ENCODE measurements around the gene COMT. TPM values are rescaled to one million over a fixed set of nuclear protein-coding genes. Genes with fewer than 3 reads are reported as not detected.

The COMT gene
- polyA plus RNA-seq, 1 donor from 2014 or later, result 85.3 TPM

DNA sequence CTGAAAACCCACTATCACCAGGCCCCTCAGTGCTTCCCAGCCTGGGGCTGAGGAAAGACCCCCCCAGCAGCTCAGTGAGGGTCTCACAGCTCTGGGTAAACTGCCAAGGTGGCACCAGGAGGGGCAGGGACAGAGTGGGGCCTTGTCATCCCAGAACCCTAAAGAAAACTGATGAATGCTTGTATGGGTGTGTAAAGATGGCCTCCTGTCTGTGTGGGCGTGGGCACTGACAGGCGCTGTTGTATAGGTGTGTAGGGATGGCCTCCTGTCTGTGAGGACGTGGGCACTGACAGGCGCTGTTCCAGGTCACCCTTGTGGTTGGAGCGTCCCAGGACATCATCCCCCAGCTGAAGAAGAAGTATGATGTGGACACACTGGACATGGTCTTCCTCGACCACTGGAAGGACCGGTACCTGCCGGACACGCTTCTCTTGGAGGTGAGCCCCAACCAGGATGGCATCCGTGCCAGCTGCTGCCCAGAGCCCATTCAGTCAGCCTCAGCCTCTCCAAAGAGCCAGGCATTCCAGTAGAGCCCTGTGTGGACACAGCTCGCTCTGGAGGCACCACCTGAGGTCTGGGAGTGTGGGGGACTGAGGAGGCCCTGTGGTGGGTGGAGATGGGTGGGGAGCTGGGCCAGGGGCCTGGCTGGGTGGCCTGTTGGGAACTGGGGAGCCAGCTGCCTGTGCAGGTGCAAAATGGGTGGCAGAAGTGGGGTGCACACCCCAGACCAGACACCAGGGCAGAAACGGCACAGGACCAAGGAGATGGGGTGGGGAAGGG is 22.5 kb downstream of the COMT start:
- Mint-ChIP-seq H3K27me3 (no peaks in the 10 kb centered on the region), H3K36me3 (peaks cover 3% of the 10 kb centered on the region), H3K9me3 (no peaks in the 10 kb centered on the region), H3K4me1 (peaks cover 0 to 2% (median 0%) of the 10 kb centered on the region in 3 donors), H3K4me3 (no peak overlapping the region), H3K27ac (no peak overlapping the region)

DNA sequence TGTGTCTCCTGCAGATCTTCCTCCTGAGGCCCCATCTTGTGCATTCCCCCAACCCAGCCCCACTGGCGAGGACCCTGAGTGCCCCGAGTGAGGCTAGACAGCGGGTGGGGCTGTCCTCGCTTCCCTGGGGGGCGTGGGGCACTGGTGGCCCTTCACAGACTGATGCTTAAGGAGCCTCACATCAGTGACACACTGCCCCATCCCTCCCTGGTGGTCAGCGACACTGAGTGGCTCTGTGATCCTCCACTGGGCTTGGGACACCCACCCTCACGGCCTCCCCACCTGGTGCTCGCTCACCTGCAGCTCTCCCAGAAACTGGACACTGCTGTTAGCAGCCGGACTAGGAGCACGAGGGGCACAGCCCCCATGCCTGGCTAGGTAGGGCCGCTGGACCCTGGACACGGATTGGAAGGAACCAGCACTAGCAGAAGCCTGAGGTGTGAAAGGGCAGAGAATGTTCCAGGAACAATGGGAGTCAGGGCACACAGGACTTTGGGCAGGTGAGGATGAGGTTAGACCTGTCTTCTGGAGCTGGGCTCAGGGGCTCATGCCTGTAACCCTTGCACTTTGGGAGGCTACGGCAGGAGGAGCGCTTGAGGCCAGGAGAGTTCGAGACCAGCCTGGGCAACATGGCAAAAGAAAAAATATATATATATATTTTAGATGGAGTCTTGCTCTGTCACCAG is 23.3 kb downstream of the COMT start:
- H3K4me1 Mint-ChIP-seq, result peaks cover 0 to 2% (median 0%) of the 10 kb centered on the region in 3 donors
- no peaks in the 10 kb centered on the region for H3K27me3 Mint-ChIP-seq
- H3K4me3 Mint-ChIP-seq, result no peak overlapping the region
- H3K27ac Mint-ChIP-seq, result peak overlapping the region in 1 of 3 donors; percentile 74
- peaks cover 3% of the 10 kb centered on the region for H3K36me3 Mint-ChIP-seq
- no peaks in the 10 kb centered on the region for H3K9me3 Mint-ChIP-seq

DNA sequence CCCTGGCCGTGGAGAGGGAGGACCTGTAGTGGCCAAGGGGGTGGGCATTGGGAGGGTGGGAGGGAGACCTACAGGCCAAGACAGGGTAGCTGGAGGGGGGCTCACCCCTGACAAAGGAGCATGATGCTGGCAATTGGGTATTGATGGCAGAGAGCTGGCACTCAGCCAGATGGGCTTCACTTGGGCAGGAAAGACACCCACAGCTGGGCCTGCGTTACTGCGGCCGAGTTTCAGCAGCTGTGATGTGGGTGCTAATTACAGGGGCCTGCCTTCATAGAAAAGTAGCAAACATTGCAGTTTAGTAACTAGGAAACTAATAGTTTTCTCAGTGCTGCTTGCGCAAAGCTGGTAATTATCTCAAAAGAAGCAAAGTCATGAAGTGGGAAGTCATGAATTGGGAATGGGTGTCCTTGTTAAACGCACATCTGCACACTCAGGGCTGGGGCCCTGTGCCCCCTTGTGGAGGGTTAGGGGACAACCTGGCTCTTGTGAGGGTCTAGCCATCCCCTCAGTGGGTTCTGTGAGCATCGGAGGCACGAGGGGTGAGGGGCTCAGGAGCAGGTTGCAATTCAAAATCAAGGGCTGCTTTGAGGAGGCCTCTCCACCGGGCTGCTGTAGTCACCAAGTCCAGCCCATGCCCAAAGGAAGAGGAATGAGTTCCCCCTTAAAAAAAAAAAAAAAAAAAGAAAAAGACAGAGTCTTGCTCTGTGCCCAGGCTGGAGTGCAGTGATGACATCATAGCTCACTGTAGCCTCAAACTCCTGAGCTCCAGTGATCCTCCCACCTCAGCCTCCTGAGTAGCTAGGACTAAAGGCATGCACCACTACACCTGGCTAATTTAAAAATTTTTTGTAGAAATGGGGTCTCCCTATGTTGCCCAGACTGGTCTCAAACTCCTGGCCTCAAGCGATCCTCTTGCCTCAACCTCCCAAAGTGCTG is 24.5 kb downstream of the COMT start:
- no peaks in the 10 kb centered on the region for H3K9me3 Mint-ChIP-seq
- H3K4me3 Mint-ChIP-seq, result no peak overlapping the region
- H3K4me1 Mint-ChIP-seq, result peaks cover 0 to 2% (median 0%) of the 10 kb centered on the region in 3 donors
- H3K27ac Mint-ChIP-seq, result peak overlapping the region in 1 of 3 donors; percentile 45
- H3K36me3 Mint-ChIP-seq, result peaks cover 3% of the 10 kb centered on the region
- H3K27me3 Mint-ChIP-seq, result no peaks in the 10 kb centered on the region

DNA sequence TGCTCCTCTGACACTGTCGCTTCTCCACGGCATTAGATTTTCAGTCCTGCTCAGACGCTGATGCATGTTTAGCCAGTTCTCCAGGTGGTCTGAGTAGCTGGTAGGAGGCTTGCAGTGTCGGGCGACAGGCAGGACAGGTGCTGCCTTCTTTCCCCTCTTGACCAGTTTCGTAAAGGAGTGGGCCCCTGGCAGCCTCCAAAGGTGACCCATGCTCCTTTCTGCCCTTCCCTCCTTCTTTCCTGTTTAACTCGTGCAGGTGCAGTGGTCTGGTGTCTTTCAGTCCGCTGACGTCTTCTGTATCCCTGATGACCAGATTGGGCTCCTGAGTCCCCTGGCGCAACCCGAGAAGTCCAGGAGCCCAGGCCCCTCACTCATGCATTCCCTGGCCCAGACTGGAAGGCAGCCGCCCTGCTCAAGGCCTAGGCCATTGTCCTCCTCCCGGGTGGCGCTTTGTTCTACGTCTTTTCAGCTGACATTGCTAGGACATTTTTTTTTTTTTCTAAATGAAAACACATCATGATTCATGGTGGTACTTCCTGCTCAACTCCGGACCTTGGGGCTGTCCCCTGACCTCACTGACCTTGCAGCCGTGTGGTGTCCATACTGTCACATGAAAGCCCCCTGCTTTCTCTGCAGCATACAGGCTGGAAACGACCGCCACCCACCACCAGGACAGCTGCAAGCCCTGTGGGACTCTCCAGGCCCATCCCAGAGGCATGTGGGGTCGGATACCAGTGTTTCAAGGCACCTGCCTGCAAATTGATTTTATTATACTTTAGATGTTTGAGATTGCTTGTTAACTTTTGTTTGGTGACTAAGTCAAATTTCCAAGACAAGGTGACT is 25.6 kb downstream of the COMT start:
- H3K36me3 Mint-ChIP-seq, result peaks cover 3% of the 10 kb centered on the region
- H3K27me3 Mint-ChIP-seq, result no peaks in the 10 kb centered on the region
- H3K27ac Mint-ChIP-seq, result peak overlapping the region in 1 of 3 donors; percentile 74
- H3K4me3 Mint-ChIP-seq, result no peak overlapping the region
- H3K9me3 Mint-ChIP-seq, result no peaks in the 10 kb centered on the region
- peaks cover 0 to 2% (median 0%) of the 10 kb centered on the region in 3 donors for H3K4me1 Mint-ChIP-seq

DNA sequence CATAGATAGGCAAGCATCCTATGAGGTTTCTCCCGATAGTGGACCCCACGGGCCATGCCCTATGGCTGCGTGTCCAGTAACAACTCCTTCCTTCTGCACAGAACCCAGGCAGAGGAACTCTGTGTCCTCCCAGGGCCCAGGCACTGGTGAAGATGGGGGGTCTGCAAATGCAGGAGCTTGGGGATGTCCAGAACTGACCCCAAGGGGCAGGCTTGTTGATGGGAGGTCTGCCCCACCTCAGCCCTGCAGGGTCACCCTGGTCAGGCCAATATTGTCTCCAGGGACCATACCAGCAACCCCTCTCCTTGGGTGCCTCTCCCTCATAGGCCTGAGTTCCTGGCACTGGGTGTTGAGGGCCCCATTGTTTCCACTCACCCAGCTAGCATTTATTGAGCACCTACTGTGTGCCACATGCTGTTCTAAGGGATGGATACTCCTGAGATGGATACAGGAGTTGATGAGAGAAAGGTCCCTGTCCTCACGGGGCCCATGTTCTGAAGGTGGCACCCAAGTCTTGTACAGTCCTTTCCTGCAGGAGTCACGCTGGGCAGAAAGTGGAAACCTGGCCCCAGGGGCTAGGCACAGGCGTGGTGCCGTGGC is 26.4 kb downstream of the COMT start:
- no peaks in the 10 kb centered on the region for H3K9me3 Mint-ChIP-seq

DNA sequence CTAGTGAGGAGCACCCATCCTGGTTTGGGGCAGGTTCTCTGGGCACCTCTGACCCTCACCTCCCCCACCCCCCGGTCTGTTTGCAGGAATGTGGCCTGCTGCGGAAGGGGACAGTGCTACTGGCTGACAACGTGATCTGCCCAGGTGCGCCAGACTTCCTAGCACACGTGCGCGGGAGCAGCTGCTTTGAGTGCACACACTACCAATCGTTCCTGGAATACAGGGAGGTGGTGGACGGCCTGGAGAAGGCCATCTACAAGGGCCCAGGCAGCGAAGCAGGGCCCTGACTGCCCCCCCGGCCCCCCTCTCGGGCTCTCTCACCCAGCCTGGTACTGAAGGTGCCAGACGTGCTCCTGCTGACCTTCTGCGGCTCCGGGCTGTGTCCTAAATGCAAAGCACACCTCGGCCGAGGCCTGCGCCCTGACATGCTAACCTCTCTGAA is 26.9 kb downstream of the COMT start:
- Mint-ChIP-seq H3K36me3 (peaks cover 3% of the 10 kb centered on the region), H3K9me3 (no peaks in the 10 kb centered on the region), H3K27me3 (no peaks in the 10 kb centered on the region), H3K27ac (no peak overlapping the region), H3K4me3 (no peak overlapping the region), H3K4me1 (no peaks in the 10 kb centered on the region)

More for the DNA sequence above, 26.4 kb downstream of the COMT start:
- H3K36me3 Mint-ChIP-seq, result peaks cover 3% of the 10 kb centered on the region
- no peaks in the 10 kb centered on the region for H3K4me1 Mint-ChIP-seq
- H3K27me3 Mint-ChIP-seq, result no peaks in the 10 kb centered on the region
- no peak overlapping the region for H3K27ac Mint-ChIP-seq
- no peak overlapping the region for H3K4me3 Mint-ChIP-seq

DNA sequence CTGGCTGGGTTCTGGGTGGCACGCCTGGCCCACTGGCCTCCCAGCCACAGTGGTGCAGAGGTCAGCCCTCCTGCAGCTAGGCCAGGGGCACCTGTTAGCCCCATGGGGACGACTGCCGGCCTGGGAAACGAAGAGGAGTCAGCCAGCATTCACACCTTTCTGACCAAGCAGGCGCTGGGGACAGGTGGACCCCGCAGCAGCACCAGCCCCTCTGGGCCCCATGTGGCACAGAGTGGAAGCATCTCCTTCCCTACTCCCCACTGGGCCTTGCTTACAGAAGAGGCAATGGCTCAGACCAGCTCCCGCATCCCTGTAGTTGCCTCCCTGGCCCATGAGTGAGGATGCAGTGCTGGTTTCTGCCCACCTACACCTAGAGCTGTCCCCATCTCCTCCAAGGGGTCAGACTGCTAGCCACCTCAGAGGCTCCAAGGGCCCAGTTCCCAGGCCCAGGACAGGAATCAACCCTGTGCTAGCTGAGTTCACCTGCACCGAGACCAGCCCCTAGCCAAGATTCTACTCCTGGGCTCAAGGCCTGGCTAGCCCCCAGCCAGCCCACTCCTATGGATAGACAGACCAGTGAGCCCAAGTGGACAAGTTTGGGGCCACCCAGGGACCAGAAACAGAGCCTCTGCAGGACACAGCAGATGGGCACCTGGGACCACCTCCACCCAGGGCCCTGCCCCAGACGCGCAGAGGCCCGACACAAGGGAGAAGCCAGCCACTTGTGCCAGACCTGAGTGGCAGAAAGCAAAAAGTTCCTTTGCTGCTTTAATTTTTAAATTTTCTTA is 27.8 kb downstream of the COMT start:
- H3K4me1 Mint-ChIP-seq, result no peaks in the 10 kb centered on the region
- H3K4me3 Mint-ChIP-seq, result no peak overlapping the region
- H3K27ac Mint-ChIP-seq, result no peak overlapping the region
- H3K36me3 Mint-ChIP-seq, result peaks cover 6% of the 10 kb centered on the region
- no peaks in the 10 kb centered on the region for H3K27me3 Mint-ChIP-seq
- H3K9me3 Mint-ChIP-seq, result no peaks in the 10 kb centered on the region

DNA sequence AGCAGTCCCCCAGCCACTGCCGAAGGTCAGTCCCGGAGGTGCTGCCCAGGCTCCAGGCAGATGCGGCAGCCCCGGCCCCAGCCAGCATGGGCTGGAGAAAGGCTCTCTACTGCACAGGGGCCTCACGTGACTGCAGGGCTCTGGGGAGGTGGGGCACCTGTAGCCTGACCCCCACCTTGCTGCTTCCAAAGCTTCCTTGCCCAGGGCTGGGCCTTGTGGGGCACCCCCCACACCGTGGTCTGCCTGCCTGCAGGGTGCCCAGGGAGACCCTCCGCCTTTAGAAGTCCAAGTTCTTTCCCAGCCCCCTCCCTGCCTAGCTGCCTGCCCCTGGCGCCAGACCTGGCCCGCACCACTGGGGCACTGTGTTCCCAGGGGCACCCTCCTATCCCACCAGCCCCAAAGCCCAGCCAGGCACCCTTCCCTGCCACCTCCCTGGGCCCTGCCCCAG is 28.5 kb downstream of the COMT start:
- no peak overlapping the region for H3K27ac Mint-ChIP-seq
- no peaks in the 10 kb centered on the region for H3K9me3 Mint-ChIP-seq
- no peaks in the 10 kb centered on the region for H3K4me1 Mint-ChIP-seq

DNA sequence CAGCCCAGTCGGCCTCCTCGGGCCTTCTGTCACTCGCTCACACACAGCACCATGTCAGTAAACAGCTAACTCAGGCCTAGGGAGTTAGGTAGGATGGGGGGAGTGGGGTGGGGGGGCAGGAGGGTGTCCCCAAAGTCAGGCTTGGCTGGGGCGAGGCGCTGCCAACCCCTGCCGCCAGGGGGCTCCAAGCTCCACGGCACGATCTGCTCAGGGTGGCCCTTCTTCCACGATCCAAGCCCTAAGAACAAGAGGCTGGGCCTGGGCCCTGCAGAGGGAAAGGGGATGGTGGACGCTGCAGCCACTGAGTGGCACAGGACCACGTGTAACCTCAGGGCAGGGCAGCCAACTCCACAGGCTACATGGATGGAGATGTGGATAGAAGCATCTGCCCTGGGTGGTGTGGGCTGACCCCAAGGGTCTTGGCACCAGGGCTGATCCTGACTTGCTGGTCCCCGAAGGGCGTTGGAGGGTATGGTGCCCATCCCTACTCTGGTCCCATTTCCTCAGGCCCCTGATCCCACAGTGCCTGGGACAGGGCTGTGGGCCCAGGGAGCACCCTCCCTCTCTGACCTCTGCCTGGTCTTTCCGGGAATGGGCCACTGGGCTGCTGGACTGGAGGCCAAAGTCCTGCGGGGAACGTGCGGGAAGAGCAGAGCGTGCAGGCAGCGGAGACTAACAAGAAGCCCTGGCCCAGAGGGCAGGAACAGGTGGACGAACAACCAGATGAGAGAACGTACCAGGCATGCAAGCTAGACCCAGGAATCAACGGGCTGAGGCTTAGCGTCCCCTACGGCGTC is 29.1 kb downstream of the COMT start:
- peaks cover 0 to 2% (median 2%) of the 10 kb centered on the region in 3 donors for H3K4me1 Mint-ChIP-seq
- peak overlapping the region in 1 of 4 donors; percentile 9 for H3K4me3 Mint-ChIP-seq
- no peaks in the 10 kb centered on the region for H3K9me3 Mint-ChIP-seq
- H3K27ac Mint-ChIP-seq, result no peak overlapping the region
- H3K27me3 Mint-ChIP-seq, result no peaks in the 10 kb centered on the region
- peaks cover 6% of the 10 kb centered on the region for H3K36me3 Mint-ChIP-seq

More for the DNA sequence above, 28.5 kb downstream of the COMT start:
- Mint-ChIP-seq H3K27me3 (no peaks in the 10 kb centered on the region), H3K4me3 (no peak overlapping the region), H3K36me3 (peaks cover 6% of the 10 kb centered on the region)

DNA sequence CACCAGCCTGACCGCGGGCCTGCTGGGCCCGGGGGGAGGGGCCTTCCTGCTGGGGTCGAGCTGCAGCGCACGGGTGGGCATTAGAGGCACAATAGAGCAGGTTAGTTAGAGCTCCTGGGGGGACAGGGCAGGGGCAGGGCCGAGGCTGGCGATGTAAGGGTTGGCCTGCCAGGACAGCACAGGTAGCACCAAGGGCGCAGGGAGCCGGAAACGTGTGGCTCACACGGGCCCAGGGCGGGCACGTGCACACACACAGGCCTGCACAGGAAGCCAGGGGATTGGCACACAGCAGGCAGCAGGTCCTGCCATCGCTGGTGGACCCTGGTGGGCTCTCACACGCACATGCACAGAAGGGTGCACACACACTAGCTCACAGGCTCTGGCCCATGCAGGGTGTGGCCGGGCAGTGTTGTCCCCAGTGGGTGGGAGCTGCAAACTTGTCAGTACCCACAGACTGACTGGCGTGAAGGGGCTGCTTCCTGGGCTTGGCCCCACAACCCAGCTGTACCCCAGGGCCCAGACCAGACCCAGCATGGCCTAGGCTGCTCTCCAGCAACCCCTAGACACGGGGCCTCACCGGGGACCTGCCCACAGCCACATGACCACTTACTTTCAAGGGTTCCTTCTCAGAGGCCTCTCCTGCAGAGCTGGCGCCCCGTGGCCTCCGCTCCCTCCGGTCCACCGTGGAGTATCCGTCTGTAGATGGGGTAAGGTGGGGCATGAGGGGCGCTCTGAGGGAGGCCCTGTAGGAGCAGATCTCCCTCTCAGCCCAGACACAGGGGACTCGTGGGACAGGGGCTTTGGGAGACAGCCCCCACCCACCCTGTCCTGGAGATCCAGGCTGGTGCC is 29.9 kb downstream of the COMT start:
- peaks cover 6% of the 10 kb centered on the region for H3K36me3 Mint-ChIP-seq
- H3K4me1 Mint-ChIP-seq, result peaks cover 0 to 2% (median 2%) of the 10 kb centered on the region in 3 donors
- H3K27me3 Mint-ChIP-seq, result no peaks in the 10 kb centered on the region
- no peak overlapping the region for H3K27ac Mint-ChIP-seq
- no peaks in the 10 kb centered on the region for H3K9me3 Mint-ChIP-seq
- H3K4me3 Mint-ChIP-seq, result no peak overlapping the region

DNA sequence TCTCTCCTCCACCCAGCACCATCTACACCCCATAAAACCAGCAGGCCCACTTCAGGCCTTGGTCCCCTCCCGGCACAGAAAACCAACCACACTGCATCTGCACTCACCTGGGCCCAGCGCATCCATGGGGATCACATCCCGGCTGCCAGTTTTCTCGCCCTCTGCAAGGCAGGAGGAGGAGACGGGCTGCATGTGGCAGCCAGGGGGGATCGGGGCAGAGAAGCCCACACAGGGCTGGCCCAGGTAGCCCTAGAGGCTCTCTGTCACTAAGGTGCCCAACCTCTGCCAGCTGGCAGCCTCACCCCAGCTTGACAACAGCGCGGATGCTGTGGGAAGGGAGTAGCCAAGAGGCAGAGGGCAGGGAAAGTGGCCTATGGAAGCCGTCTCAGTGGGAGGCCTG is 30.7 kb downstream of the COMT start:
- peaks cover 6% of the 10 kb centered on the region for H3K36me3 Mint-ChIP-seq
- no peaks in the 10 kb centered on the region for H3K27me3 Mint-ChIP-seq
- H3K4me3 Mint-ChIP-seq, result no peak overlapping the region
- no peak overlapping the region for H3K27ac Mint-ChIP-seq
- no peaks in the 10 kb centered on the region for H3K9me3 Mint-ChIP-seq
- peaks cover 0 to 2% (median 2%) of the 10 kb centered on the region in 3 donors for H3K4me1 Mint-ChIP-seq

All from IgD-negative memory B cell (primary cell).